Suprapubic skin (tissue), 4 donors: Measurements from ENCODE around the gene KCP.

Experiments
- EP300 ChIP-seq: sonication (generic); formaldehyde crosslinking; IDR thresholded peaks from one replicate; pipeline ENCODE4 v1.6.1; 2017; ENCODE audit warnings: antibody characterized with exemption
- POLR2A ChIP-seq, 2 donors: fragments of 450-650 bp; IDR thresholded peaks; one replicate each; pipeline ENCODE4 v1.6.1; 2017; ENCODE audit warnings: antibody characterized with exemption in 2 of 2, mild to moderate bottlenecking in 2 of 2, moderate library complexity in 2 of 2
- POLR2AphosphoS5 ChIP-seq, 3 donors: sonication (generic); formaldehyde crosslinking; IDR thresholded peaks; one replicate each; pipeline ENCODE4 v1.6.1; 2017; ENCODE audit warnings: antibody characterized with exemption in 3 of 3
- TF ChIP-seq, protein P1 (sequence below), 2 donors: fragments of 200-600 bp in 1 of 2; fragments of 450-650 bp in 1 of 2; sonication (generic) in 1 of 2; IDR thresholded peaks; one replicate each; pipeline ENCODE4 v1.5.1; 2016 to 2019; ENCODE audit warnings: antibody characterized with exemption in 2 of 2, mild to moderate bottlenecking in 1 of 2, moderate library complexity in 1 of 2

DNA sequence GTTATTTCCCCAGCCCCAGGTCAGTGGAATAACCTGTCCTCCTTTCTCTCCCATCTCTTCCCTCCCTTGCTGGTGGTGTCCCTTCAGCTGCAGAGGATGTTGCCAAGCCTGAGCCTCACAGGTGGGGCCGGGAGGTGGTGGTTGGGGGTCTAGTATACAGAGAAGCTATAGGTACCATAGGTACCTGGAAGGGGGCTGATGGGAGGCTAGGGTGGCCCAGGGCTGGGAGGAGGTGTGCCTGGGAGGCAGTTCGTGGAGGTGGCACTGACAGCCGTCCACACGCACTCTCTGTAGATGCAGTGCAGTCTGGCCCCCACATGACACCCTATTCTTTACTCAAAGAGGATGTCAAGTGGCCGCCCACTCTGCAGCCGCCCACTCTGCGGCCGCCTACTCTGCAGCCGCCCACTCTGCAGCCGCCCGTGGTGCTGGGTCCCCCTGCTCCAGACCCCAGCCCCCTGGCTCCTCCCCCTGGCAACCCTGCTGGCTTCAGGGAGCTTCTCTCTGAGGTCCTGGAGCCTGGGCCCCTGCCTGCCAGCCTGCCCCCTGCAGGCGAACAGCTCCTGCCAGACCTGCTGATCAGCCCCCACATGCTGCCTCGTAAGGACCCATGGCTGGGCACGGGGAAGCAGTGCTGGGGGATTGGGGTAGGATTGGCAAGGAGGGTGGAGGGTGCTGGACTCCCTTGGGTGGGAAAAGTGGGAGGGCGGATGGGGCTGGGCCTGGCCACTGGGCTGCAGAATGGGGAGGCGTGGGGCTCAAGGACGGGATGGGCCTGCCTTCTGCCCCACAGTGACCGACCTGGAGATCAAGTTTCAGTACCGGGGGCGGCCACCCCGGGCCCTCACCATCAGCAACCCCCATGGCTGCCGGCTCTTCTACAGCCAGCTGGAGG lies 36.7 kb upstream of the KCP start:
- TF ChIP-seq, protein P1, sequence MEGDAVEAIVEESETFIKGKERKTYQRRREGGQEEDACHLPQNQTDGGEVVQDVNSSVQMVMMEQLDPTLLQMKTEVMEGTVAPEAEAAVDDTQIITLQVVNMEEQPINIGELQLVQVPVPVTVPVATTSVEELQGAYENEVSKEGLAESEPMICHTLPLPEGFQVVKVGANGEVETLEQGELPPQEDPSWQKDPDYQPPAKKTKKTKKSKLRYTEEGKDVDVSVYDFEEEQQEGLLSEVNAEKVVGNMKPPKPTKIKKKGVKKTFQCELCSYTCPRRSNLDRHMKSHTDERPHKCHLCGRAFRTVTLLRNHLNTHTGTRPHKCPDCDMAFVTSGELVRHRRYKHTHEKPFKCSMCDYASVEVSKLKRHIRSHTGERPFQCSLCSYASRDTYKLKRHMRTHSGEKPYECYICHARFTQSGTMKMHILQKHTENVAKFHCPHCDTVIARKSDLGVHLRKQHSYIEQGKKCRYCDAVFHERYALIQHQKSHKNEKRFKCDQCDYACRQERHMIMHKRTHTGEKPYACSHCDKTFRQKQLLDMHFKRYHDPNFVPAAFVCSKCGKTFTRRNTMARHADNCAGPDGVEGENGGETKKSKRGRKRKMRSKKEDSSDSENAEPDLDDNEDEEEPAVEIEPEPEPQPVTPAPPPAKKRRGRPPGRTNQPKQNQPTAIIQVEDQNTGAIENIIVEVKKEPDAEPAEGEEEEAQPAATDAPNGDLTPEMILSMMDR (IDR thresholded peaks at IDR 0.05) = no peak
- TF ChIP-seq POLR2A (IDR thresholded peaks at IDR 0.05) = no peak
- no peak for TF ChIP-seq POLR2AphosphoS5 (IDR thresholded peaks at IDR 0.05)
- no peak for TF ChIP-seq EP300
